Left lung (tissue), 10 donors: ENCODE data around the gene DMRTB1. TPM values are rescaled to one million over a fixed set of nuclear protein-coding genes. Genes with fewer than 3 reads are reported as not detected.
A peak's percentile ranks its signal among the peaks of the same experiment; 100 is the strongest.

Source experiments
- ATAC-seq: fragments of 200-7000 bp; cut with Tn5 transposase; one replicate; pipeline ENCODE4 v1.9.1; 2020; ENCODE audit warnings: moderate library complexity
- DNase-seq, 4 donors: peaks; one replicate each; pipeline ENCODE4 v3.0.0-alpha.2; 2013 to 2020
- H3K27ac ChIP-seq, 2 donors: fragments of 200-600 bp; sonication (generic) in 1 of 2; one replicate each; pipeline versions ENCODE4 v1.5.0 to v1.8.0; 2020 to 2021
- H3K27me3 ChIP-seq, 2 donors: fragments of 200-600 bp; sonication (generic) in 1 of 2; one replicate each; pipeline versions ENCODE4 v1.5.0 to v1.8.0; 2020 to 2021
- H3K36me3 ChIP-seq, 2 donors: fragments of 200-600 bp; sonication (generic) in 1 of 2; one replicate each; pipeline versions ENCODE4 v1.5.0 to v1.8.0; 2020 to 2021
- H3K4me1 ChIP-seq, 2 donors: fragments of 200-600 bp; one replicate each; pipeline ENCODE4 v1.8.0; 2021
- H3K4me3 ChIP-seq, 2 donors: fragments of 200-600 bp; sonication (generic) in 1 of 2; one replicate each; pipeline versions ENCODE4 v1.5.0 to v1.8.0; 2020 to 2021; ENCODE audit warnings: mild to moderate bottlenecking in 1 of 2
- H3K9me3 ChIP-seq, 2 donors: fragments of 200-600 bp; sonication (generic) in 1 of 2; one replicate each; pipeline versions ENCODE4 v1.5.0 to v1.8.0; 2020 to 2021
- CTCF ChIP-seq, 2 donors: fragments of 200-600 bp; sonication (generic) in 1 of 2; IDR thresholded peaks; one replicate each; pipeline versions ENCODE4 v1.5.0 to v1.8.0; 2021; ENCODE audit warnings: antibody characterized with exemption in 2 of 2
- intact Hi-C, 2 donors: fragments of 100-400 bp; cut with DNase I; formaldehyde crosslinking; loops; one replicate each; pipeline versions ENCODE4 v1.11.2 to v1.14.2; 2022
- polyA plus RNA-seq, 6 donors: library from polyadenylated mRNA; unstranded; fragments of 120-200 nt; gene quantifications; one replicate each; pipeline ENCODE4 v1.2.1, GENCODE V29; 2013; ENCODE audit not compliant: insufficient read length in 6 of 6
- total RNA-seq, 2 donors: library from RNA; stranded (reverse); fragmentation: NEBNext Ultra II Directional; extraction: Animal tissue kit (Norgen Biotek cat#: 25700); gene quantifications; one replicate each; pipeline ENCODE4 v1.2.1, GENCODE V29; 2021
- donor health status: DM: no; HTN: yes; CAD: no.
- donor health status: DM: no; HTN: no; CAD: no.

Gene DMRTB1
- total and polyA plus RNA-seq, 8 donors, result not detected

- no peak for TF ChIP-seq CTCF (IDR thresholded peaks at IDR 0.05)
- Histone ChIP-seq H3K27ac (no peak overlapping the region), H3K9me3 (no peaks in the 10 kb centered on the region), H3K36me3 (no peaks in the 10 kb centered on the region), H3K4me3 (no peak overlapping the region), H3K27me3 (peaks cover 0 to 12% of the 10 kb centered on the region in 2 donors), H3K4me1 (no peaks in the 10 kb centered on the region)
- ATAC-seq (no peak), DNase-seq (no peak)
- intact Hi-C loops, result no loop called here
These were observed 53.9 kb downstream of the DMRTB1 start for GRCh38 chr1:53512807-53513755.

GRCh38 chr1:53513846-53514245 is 54.6 kb downstream of the DMRTB1 start:
- Histone ChIP-seq H3K9me3 (no peaks in the 10 kb centered on the region), H3K27me3 (peaks cover 0 to 8% of the 10 kb centered on the region in 2 donors), H3K4me3 (no peak overlapping the region), H3K4me1 (no peaks in the 10 kb centered on the region), H3K36me3 (no peaks in the 10 kb centered on the region), H3K27ac (no peak overlapping the region)
- no peak for DNase-seq
- ATAC-seq, result no peak
- TF ChIP-seq CTCF (IDR thresholded peaks at IDR 0.05), result no peak
- intact Hi-C loops, result no loop called here

- Histone ChIP-seq H3K4me1 (no peaks in the 10 kb centered on the region), H3K27me3 (peaks cover 0 to 2% of the 10 kb centered on the region in 2 donors), H3K9me3 (no peaks in the 10 kb centered on the region), H3K4me3 (no peak overlapping the region), H3K27ac (no peak overlapping the region), H3K36me3 (no peaks in the 10 kb centered on the region)
- intact Hi-C loops, result no loop called here
- TF ChIP-seq CTCF (IDR thresholded peaks at IDR 0.05), result no peak
- DNase-seq (peak in 1 of 4 donors; percentile 55), ATAC-seq (no peak)
These were observed 55.2 kb downstream of the DMRTB1 start for GRCh38 chr1:53514436-53514835.

GRCh38 chr1:53516181-53516580 is 57.0 kb downstream of the DMRTB1 start:
- no peak for TF ChIP-seq CTCF (IDR thresholded peaks at IDR 0.05)
- Histone ChIP-seq H3K36me3 (no peaks in the 10 kb centered on the region), H3K27me3 (no peaks in the 10 kb centered on the region), H3K27ac (no peak overlapping the region), H3K4me1 (no peaks in the 10 kb centered on the region), H3K9me3 (no peaks in the 10 kb centered on the region), H3K4me3 (no peak overlapping the region)
- intact Hi-C loops, result no loop called here
- ATAC-seq (no peak), DNase-seq (peak in 1 of 4 donors; percentile 63)

Other genes with a start within 250 kb of the DMRTB1 start
- 10 to 100 TPM; 50.5 to 55.4 TPM for gene CZIB, start 238.8 kb upstream of the DMRTB1 start, total RNA-seq
- gene CZIB, start 238.8 kb upstream of the DMRTB1 start, polyA plus RNA-seq, result 100 to 1,000 TPM in 2 of 6 donors, 10 to 100 TPM in 4; 91.0 to 103 (median 96.1) TPM
- gene MAGOH, start 220.9 kb upstream of the DMRTB1 start, total RNA-seq, result 10 to 100 TPM; 31.8 to 33.9 TPM
- 10 to 100 TPM; 71.9 to 88.3 (median 80.5) TPM for gene MAGOH, start 220.9 kb upstream of the DMRTB1 start, polyA plus RNA-seq
- gene LRP8, start 131.3 kb upstream of the DMRTB1 start, total RNA-seq, result 10 to 100 TPM in 1 of 2 donors, 1 to 10 TPM in 1; 7.6 to 36.6 TPM
- 10 to 100 TPM in 2 of 6 donors, 1 to 10 TPM in 4; 6.8 to 17.7 (median 9.3) TPM for gene LRP8, start 131.3 kb upstream of the DMRTB1 start, polyA plus RNA-seq